HepG2 (cell line): ENCODE data around the gene MBD5. TPM values are rescaled to one million over a fixed set of nuclear protein-coding genes. Genes with fewer than 3 reads are reported as not detected.

Source experiments
- AHR ChIP-seq: IDR thresholded peaks from 2 replicates; pipeline ENCODE4 v1.6.1; 2018; ENCODE audit warnings: missing genetic modification reagents, missing compliant biosample characterization
- CHD4 ChIP-seq: fragments of 200-600 bp; sonication (generic); IDR thresholded peaks from 2 replicates; pipeline ENCODE4 v1.7.0; 2017; ENCODE audit warnings: mild to moderate bottlenecking, low read length, borderline replicate concordance
- CREBL2 ChIP-seq: sonication (generic); formaldehyde crosslinking; IDR thresholded peaks from 2 replicates; pipeline ENCODE4 v1.8.1; 2023; ENCODE audit warnings: missing genetic modification reagents, mild to moderate bottlenecking, borderline replicate concordance
- EEA1 ChIP-seq: sonication (generic); formaldehyde crosslinking; IDR thresholded peaks from 2 replicates; pipeline ENCODE4 v1.5.1; 2020; ENCODE audit warnings: mild to moderate bottlenecking, missing genetic modification reagents, borderline replicate concordance
- GABPA ChIP-seq, 2 experiments: IDR thresholded peaks; 2 replicates each; pipeline ENCODE4 v1.6.1; 2011 to 2016; ENCODE audit warnings: low read depth in 2 of 2, low read length in 1 of 2, missing biosample characterization in 1 of 2, missing genetic modification characterization in 1 of 2
- GTF3A ChIP-seq: sonication (generic); formaldehyde crosslinking; conservative IDR thresholded peaks from 2 replicates; pipeline ENCODE4 v1.4.0; 2020; ENCODE audit warnings: mild to moderate bottlenecking, missing genetic modification reagents
- HNF4G ChIP-seq, 2 experiments: sonication (generic) in 1 of 2; formaldehyde crosslinking in 1 of 2; IDR thresholded peaks; 2 replicates each; pipeline versions ENCODE4 v1.4.0 to v1.6.1; 2011 to 2020; ENCODE audit warnings: borderline replicate concordance in 2 of 2, low read depth in 2 of 2, mild to moderate bottlenecking in 2 of 2, low read length in 1 of 2, missing genetic modification reagents in 1 of 2, moderate library complexity in 1 of 2
- HNRNPL ChIP-seq: fragments of 200-400 bp; formaldehyde crosslinking; IDR thresholded peaks from 2 replicates; pipeline ENCODE4 v1.6.1; 2017; ENCODE audit warnings: mild to moderate bottlenecking, low read depth, low read length
- KLF6 ChIP-seq: IDR thresholded peaks from 2 replicates; pipeline ENCODE4 v1.8.0; 2016; ENCODE audit warnings: missing biosample characterization, missing genetic modification reagents
- MAF1 ChIP-seq: sonication (generic); formaldehyde crosslinking; IDR thresholded peaks from 2 replicates; pipeline ENCODE4 v1.5.0; 2020; ENCODE audit warnings: missing genetic modification reagents, borderline replicate concordance
- MED1 ChIP-seq: sonication (generic); formaldehyde crosslinking; IDR thresholded peaks from 2 replicates; pipeline ENCODE4 v1.4.0; 2020; ENCODE audit warnings: missing genetic modification reagents
- PHF20 ChIP-seq: sonication (generic); formaldehyde crosslinking; IDR thresholded peaks from 2 replicates; pipeline ENCODE4 v1.5.0; 2020; ENCODE audit warnings: mild to moderate bottlenecking, missing genetic modification reagents
- RELA ChIP-seq: sonication (generic); formaldehyde crosslinking; IDR thresholded peaks from 2 replicates; pipeline ENCODE4 v1.4.0; 2020; ENCODE audit warnings: missing genetic modification reagents
- RORA ChIP-seq: sonication (generic); formaldehyde crosslinking; IDR thresholded peaks from 2 replicates; pipeline ENCODE4 v1.5.0; 2020; ENCODE audit warnings: mild to moderate bottlenecking, missing genetic modification reagents, moderate library complexity
- SIX4 ChIP-seq: sonication (generic); formaldehyde crosslinking; IDR thresholded peaks from 2 replicates; pipeline ENCODE4 v1.4.0; 2020; ENCODE audit warnings: missing genetic modification reagents
- SOX13 ChIP-seq, 3 experiments: fragments of 450-650 bp in 1 of 3; sonication (generic) in 1 of 3; formaldehyde crosslinking in 1 of 3; IDR thresholded peaks in 2 of 3; conservative IDR thresholded peaks in 1 of 3; 2 replicates each; pipeline versions ENCODE4 v1.5.0 to v1.6.1; 2016 to 2020; ENCODE audit warnings: antibody characterized with exemption in 1 of 3, mild to moderate bottlenecking in 1 of 3, missing compliant biosample characterization in 1 of 3, missing genetic modification reagents in 1 of 3, moderate library complexity in 1 of 3
- SP1 ChIP-seq, 2 experiments: fragments of 450-650 bp in 1 of 2; sonication (generic) in 1 of 2; formaldehyde crosslinking in 1 of 2; IDR thresholded peaks; 2 replicates each; pipeline versions ENCODE4 v1.4.0 to v1.6.1; 2016 to 2020; ENCODE audit warnings: missing genetic modification reagents in 1 of 2
- TRIM24 ChIP-seq: sonication (generic); formaldehyde crosslinking; IDR thresholded peaks from 2 replicates; pipeline ENCODE4 v1.8.0; 2022; ENCODE audit warnings: mild to moderate bottlenecking, missing genetic modification reagents
- U2AF2 ChIP-seq: fragments of 200-400 bp; formaldehyde crosslinking; IDR thresholded peaks from 2 replicates; pipeline ENCODE4 v1.6.1; 2017; ENCODE audit warnings: low read depth, mild to moderate bottlenecking, low read length
- ZBTB46 ChIP-seq: sonication (generic); formaldehyde crosslinking; IDR thresholded peaks from 2 replicates; pipeline ENCODE4 v1.4.0; 2020; ENCODE audit warnings: mild to moderate bottlenecking, missing genetic modification reagents, borderline replicate concordance
- ZFP1 ChIP-seq: IDR thresholded peaks from 2 replicates; pipeline ENCODE4 v1.6.1; 2016
- ZNF205 ChIP-seq: IDR thresholded peaks from 2 replicates; pipeline ENCODE4 v1.6.1; 2018; ENCODE audit warnings: missing biosample characterization, missing genetic modification reagents
- ZNF260 ChIP-seq: sonication (generic); formaldehyde crosslinking; IDR thresholded peaks from 2 replicates; pipeline ENCODE4 v1.4.0; 2020; ENCODE audit warnings: missing genetic modification reagents, low read depth, mild to moderate bottlenecking, borderline replicate concordance
- ZNF552 ChIP-seq: sonication (generic); formaldehyde crosslinking; IDR thresholded peaks from 2 replicates; pipeline ENCODE4 v1.9.0; 2022; ENCODE audit warnings: missing genetic modification reagents, mild to moderate bottlenecking, borderline replicate concordance
- ZNF572 ChIP-seq: sonication (generic); formaldehyde crosslinking; IDR thresholded peaks from 2 replicates; pipeline ENCODE4 v1.5.1; 2020; ENCODE audit warnings: mild to moderate bottlenecking, missing genetic modification reagents
- ZNF768 ChIP-seq: sonication (generic); formaldehyde crosslinking; IDR thresholded peaks from 2 replicates; pipeline ENCODE4 v1.4.0; 2020; ENCODE audit warnings: missing genetic modification reagents
- ZSCAN29 ChIP-seq: sonication (generic); formaldehyde crosslinking; conservative IDR thresholded peaks from 2 replicates; pipeline ENCODE4 v1.4.0; 2020; ENCODE audit warnings: mild to moderate bottlenecking, missing genetic modification reagents
- polyA plus RNA-seq, 8 experiments: library from polyadenylated mRNA; depleted of rRNA in 3 of 8; stranded (reverse) in 7 of 8; unstranded in 1 of 8; fragments of >200 nt; fragmentation: Illumina TruSeq in 4 of 8; extraction: Trizol in 4 of 8; gene quantifications; 2 replicates each; pipeline versions ENCODE4 v1.2.1 to v1.2.3, GENCODE V29; 2011 to 2016; ENCODE audit warnings: low read depth in 4 of 8, missing spikeins in 1 of 8, mixed read lengths in 1 of 8; ENCODE audit not compliant: insufficient read depth in 1 of 8
- total RNA-seq, 5 experiments: library from RNA; depleted of rRNA; stranded (reverse); fragments of >200 nt; fragmentation: Illumina TruSeq; extraction: Trizol; gene quantifications; 2 replicates each; pipeline ENCODE4 v1.2.3, GENCODE V29; 2016; ENCODE audit warnings: low read depth in 1 of 5
- TF ChIP-seq, protein P1 (sequence below): sonication (generic); formaldehyde crosslinking; IDR thresholded peaks from 2 replicates; pipeline ENCODE4 v1.4.0; 2020; ENCODE audit warnings: mild to moderate bottlenecking, missing genetic modification reagents

Gene MBD5
- total and polyA plus RNA-seq, 2 of the 13 experiments (the other 11 are each of a cell fraction or from before 2014, with no cell fraction given) = 13.5 to 26.4 TPM

DNA sequence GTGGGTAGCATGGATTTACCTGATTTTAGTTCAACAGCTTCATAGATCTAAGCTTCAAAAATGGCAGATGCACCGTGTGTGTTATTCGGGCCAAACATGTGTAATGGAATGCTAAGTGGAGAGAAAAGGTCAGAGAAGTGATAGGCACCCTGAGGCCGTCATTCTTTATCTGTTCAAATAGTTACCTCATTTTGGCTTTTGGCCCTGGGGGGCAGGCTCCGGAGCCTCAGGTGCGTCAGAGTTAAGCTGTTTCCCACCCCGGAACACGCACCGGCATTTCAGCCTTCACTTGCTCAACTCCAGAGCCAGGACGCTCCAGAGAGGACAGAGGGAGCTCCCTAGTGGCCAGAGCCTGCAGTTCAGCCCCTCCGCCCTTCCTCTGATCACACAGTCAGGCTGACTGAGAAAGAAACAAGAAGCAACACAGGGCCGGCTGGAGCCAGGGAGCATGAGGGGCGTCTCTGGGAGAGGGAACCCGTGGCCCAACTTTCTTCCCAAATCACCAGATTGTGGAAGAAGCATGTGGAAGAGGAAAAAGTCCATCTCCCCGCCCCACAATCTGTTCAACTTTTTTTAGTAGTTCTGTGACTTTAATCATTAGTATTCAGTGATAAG, 488.5 kb downstream of the MBD5 start (continued):
- TF ChIP-seq HNF4G (IDR thresholded peaks at IDR 0.05; ENCODE audit: borderline replicate concordance, low read depth, low read length) (peak; percentile 48; the same call in 1 of the 2 replicates), HNF4G (CRISPR knock-in tag; IDR thresholded peaks at IDR 0.05; ENCODE audit: borderline replicate concordance, low read depth) (no peak), GTF3A (CRISPR knock-in tag) (peak; percentile 97), ZNF768 (peak; percentile 72; the same call in 1 of the 2 replicates), SOX13 (IDR thresholded peaks at IDR 0.05) (no peak), SOX13 (CRISPR knock-in tag; conservative IDR thresholded peaks at IDR 0.05 in 1 of 2, IDR thresholded peaks at IDR 0.05 in 1 of 2) (peak in 1 of 2 experiments; percentile 56; a peak in 1 of 4 replicates), ZNF260 (CRISPR knock-in tag) (no peak), ZBTB46 (CRISPR knock-in tag) (no peak), PHF20 (CRISPR knock-in tag) (no peak), CHD4 (no peak), MAF1 (CRISPR knock-in tag) (peak; percentile 71; the same call in 1 of the 2 replicates), RORA (CRISPR knock-in tag) (no peak), SP1 (IDR thresholded peaks at IDR 0.05) (no peak), SP1 (CRISPR knock-in tag; IDR thresholded peaks at IDR 0.05) (no peak), HNRNPL (no peak), CREBL2 (CRISPR knock-in tag) (no peak), EEA1 (CRISPR knock-in tag) (no peak), SIX4 (CRISPR knock-in tag) (no peak), U2AF2 (no peak), ZNF205 (CRISPR knock-in tag) (0 out of 2 replicates have a peak, but pooled peaks have one; percentile 56), ZNF552 (CRISPR knock-in tag) (0 out of 2 replicates have a peak, but pooled peaks have one; percentile 36), RELA (CRISPR knock-in tag) (no peak), TRIM24 (CRISPR knock-in tag) (no peak), ZFP1 (CRISPR knock-in tag) (0 out of 2 replicates have a peak, but pooled peaks have one; percentile 78), MED1 (CRISPR knock-in tag) (peak; percentile 47; the same call in 1 of the 2 replicates), AHR (no peak), GABPA (IDR thresholded peaks at IDR 0.05; ENCODE audit: low read depth, low read length) (no peak), GABPA (CRISPR knock-in tag; IDR thresholded peaks at IDR 0.05; ENCODE audit: low read depth) (peak; percentile 42), ZSCAN29 (CRISPR knock-in tag) (peak; percentile 92), KLF6 (CRISPR knock-in tag) (no peak), ZNF572 (CRISPR knock-in tag) (no peak)
- TF ChIP-seq, protein P1, sequence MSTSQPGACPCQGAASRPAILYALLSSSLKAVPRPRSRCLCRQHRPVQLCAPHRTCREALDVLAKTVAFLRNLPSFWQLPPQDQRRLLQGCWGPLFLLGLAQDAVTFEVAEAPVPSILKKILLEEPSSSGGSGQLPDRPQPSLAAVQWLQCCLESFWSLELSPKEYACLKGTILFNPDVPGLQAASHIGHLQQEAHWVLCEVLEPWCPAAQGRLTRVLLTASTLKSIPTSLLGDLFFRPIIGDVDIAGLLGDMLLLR (CRISPR knock-in tag) = no peak; the same call in 1 of the 2 replicates
